GM19240 (cell line): ENCODE results near the gene ZBTB12.
"Not testable (repeated sequence)": the region's sequence is repeated elsewhere in the genome, so short reads cannot be mapped to it uniquely, and the experiment has no call there.

Experiments used
- DNase-seq: peaks from one replicate; pipeline ENCODE4 v3.0.0; 2011; ENCODE audit warnings: low spot score; ENCODE audit not compliant: insufficient read length

ZBTB12 gene

DNA sequence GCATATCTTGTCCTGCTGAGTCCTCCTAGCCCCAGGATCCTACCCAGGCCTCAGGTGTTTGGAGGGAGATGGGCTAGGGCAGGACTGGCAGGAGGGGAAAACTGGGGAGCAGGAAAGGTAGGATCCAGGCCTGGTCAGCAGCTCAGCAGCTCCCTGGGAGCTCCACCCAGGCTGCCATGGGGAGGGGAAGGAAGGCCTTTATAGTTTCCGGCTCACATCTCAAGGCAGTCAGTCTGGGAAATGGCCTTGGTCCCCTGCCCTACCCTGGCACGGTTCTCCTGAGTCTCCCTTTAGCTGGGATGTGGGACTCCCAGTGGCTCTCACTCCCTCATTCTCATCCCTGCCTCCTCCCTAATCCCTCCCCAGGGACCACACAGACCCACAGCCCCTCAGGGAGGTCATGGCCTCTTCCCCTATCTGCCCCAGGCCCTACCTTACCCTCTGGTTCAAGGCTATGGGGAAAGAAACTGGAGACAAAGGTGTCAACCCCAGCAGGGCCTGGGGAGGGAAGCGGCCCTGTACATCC, 24.7 kb downstream of the ZBTB12 start:
- DNase-seq = no peak

- no peak for DNase-seq
Measured at GRCh38 chr6:31876357-31876756, 25.5 kb downstream of the ZBTB12 start.

DNA sequence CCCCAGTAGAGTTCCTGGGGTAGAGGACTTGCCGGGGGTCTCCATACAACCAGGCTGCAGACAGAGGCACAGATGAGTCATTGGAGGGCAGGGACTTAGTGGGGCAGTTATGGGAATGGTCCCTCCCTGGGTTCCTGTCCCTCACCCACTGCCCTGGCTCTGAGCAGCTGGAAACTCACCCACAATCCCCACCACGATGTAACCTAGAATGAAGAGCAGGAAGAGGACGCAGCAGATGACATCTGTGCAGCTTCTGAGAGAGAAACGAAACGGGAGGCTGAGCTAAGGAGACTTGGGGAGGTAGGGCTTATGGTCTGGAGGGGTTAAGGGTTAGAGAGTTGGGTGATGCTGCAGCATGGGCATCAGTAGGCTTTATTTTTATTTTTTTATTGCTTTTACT, 26.0 kb downstream of the ZBTB12 start:
- DNase-seq = no peak

GRCh38 chr6:31874836-31875572, 26.9 kb downstream of the ZBTB12 start:
- no peak for DNase-seq

DNA sequence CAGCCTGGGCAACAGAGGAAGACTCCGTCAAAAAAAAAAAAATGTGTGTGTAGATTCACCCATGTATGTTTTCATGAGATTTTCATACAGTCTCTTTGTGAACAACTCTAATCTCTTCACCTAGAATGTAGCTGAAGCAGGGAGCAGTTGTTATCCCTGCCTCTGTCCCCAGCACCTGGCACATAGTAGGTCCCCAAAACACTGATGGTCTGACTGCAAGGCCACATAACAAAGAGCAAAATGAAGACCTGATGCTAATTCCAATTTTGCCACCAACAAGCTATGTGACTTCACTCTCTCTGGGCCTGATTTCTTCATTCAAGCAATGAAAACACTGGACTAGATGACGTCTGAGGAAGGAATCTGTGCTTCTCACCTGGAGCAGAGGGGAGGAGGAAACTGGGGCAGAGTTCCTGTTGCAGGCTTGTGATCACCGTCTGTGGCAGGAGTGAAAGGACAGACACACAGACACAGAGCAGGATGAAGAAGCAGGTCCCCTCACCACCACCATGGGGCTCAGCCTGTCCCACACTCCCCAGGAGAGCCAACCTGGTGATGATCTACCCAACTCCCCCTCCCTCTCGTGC, 27.7 kb downstream of the ZBTB12 start:
- DNase-seq = no peak

GRCh38 chr6:31871046-31871659, 30.7 kb downstream of the ZBTB12 start:
- DNase-seq = no peak

DNA sequence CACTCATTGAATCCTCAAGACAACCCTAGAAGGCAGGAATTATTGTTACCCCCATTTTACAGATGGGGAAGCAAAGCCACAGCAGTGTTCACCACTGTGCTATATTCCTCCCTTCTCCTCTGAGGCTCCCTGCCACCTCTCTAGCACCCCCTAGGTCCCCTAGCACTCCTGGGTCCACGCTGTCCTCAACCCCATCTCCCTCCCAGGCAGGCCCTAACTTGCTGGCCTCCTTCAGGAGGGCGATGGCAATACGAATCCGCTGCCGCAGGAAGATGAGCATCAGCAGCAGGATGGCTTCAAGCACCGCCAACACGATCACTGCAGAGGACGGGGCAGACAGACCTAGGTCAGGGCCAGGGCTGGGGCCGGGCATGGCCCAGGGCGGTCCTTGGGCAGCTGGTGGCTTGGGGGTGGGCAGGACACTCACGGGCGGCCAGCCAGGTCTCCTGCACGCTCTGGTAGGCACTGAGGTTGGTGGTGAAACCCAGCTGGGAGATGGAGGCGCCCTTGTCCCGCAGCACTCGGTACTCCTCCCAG, 31.4 kb downstream of the ZBTB12 start:
- DNase-seq = no peak

- no peak for DNase-seq
Measured at GRCh38 chr6:31869343-31869742, 32.5 kb downstream of the ZBTB12 start.

DNA sequence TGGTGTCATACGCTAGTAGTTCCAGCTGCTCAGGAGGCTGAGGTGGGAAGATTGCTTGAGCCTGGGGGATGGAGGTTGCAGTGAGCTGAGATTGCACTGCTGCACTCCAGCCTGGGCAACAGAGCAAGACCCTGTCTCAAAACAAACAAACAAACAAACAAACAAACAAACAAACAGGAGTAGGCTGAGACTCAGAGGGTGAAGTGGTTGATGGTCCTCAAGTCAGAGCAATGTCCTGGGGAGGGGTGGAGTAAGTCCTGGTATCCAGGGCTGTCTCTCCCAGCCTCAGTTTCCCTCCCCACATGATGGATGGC, 33.3 kb downstream of the ZBTB12 start:
- not testable (repeated sequence) for DNase-seq

DNA sequence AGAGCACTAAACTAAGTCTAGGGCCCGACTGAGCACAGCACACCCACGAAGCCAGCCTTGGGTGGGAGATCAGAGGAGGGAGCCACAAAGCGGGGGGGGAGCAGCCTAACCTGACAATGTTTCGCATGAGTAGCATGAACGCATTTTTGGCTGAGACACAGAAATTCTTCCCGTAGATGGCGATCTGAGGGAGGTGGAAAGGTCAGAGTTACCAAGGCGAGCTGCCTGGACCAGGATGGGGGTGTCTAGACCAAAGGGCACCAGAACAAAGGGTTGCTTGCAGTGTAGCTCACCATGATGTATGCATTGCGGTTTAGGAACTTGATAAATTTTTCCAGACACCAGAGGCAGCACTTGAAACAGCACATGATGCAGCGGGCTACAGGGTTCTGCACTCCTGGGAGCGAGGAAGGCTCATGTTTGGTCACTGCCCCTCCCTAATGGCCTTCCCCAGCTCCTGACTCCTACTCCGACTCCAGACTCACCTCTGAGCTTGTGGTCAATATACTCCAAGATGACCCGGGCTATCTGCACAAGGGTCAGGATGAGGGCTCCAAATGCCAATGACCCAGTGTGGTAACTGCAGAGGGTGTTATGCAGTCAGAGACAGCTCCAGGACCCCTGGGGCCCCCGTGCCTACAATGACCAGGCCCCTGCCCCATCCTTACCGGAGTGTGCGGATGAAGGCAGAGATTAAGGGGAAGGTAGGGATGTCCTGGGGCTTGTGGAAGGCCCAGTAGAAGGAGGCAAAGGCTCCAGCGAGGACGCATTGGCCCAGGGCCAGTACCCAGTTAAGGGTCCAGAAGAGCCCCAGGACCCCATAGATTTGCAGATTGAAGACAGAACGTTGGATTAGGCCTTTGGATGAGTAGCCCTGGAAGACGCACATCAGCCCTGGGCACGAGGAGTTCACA, 36.4 kb downstream of the ZBTB12 start:
- no peak for DNase-seq

DNA sequence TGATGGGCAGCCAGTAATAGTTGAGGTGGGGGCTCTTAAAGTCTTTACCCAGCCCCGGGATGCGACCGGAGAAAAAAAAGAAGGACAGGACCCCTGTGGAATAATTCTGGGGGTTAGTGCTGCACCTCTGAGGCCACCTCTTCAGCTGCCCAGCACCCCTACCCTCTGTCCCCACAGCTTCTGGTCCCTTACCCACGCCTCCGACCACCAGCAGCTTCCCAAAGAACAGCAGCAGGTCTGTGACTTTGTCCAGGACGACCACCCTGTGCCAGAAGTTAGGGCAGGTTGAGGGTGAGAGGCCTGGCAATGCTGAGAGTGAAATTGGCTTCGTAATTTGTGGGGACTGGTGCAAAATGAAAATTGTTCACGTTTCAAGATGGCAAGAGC, 37.1 kb downstream of the ZBTB12 start:
- no peak for DNase-seq

- DNase-seq = not testable (repeated sequence)
Measured at GRCh38 chr6:31864123-31864562, 37.7 kb downstream of the ZBTB12 start.

DNA sequence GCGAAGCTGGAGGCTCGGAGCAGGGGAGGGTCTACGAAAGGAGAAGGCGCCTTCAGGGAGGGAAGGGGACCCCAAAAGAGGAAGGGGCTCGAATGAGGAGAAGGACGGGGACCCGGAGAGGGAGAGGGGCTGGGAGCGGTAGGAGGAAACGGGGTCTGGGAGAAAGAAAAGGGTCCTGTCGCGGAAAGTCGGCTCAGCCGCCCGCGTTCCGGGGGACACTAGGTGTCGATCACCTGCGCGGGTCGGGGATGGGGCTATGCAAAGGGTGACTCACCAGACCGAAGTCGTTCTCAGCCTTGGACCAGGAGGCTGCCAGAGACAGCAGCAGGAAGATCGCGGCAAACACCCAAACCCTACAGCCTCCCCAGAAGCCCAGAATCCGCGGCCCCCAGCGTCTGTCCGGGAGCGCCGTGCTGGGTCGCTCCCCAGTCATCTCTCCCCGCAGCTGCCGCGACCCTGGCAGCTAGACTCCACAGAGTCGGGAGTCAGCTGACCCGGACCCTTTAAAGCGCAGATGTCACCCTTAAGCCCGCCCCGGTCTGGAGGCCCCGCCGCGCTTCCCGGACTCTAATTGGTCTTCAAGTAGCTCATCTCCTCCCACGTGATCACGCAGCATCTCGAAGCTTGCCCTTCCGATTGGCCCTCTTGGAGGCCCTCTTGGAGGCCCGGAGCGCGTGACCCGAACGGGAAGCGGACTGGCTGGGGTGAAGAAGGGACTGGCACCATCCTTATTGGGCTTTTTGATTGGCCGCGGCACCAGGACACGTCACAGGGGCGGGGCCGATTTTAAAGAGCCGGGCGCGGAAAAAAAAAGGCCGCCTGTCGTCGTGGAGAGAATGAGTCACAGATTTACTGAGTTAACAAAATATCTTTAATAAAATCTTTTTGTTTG, 39.3 kb downstream of the ZBTB12 start, which contains the start of gene NEU1:
Gene NEU1 (minus strand): TSS at position 478 of the 892 bp plus-strand sequence. CDS start 45 bp downstream, at position 433.
- peak; percentile 100 for DNase-seq

- DNase-seq = no peak
Measured at GRCh38 chr6:31861919-31862343, 40.0 kb downstream of the ZBTB12 start.

DNA sequence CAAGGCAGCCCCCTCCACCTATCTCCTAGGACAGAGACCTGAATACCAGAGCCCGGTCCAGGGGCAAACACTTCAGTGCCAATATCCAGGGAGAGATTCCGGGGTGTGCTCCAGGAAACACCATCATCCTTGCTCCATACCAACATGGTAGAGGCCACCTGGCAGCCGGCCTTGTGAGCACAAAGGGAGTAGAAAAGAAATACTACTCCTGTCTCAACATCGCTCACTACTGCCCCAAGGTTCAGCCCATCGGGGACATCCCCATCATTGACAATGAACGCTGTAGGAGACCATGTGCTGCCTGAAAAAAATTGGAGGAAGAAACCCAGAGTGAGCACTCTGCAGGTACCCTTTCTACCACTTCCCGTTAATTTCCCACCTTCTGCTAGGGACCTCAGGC, 40.7 kb downstream of the ZBTB12 start:
- DNase-seq = no peak

DNA sequence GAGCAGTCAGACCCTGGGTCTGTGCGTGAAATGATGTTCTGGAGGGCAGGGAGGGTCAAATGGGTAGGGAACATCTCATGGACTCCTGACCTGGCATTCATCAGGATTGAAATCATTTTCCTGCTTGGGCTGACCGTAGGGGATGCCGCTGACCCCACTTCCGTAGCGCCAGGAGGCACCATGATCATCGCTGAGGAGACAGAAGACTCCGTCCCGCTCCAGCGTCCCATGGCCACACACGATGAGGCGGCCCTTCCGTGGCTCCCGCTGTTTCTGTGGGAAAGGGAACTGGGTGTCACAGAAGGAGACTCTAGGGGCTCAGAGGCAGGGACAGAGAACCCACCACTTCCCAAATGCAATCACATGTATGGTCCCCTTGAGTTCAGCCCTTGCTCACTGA, 41.5 kb downstream of the ZBTB12 start:
- no peak for DNase-seq

DNA sequence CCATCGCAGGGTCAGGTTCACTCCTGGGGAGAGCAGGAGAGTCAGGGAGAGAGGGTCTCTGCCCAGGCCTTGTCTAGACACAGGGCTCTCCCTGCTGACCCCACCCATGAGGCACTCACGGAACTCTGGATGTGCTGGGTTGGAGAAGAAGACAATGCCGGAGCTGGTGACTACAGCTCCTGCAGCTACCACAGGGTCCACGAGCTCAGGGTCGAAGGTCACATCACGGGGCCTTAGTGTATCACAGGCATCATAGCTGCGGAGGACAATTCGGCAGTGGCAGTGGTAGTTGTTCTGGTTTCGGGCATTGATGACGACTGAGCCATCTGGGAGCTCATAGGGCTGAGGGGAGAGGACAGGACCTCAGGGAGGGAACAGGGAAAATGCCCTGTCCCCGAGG, 42.0 kb downstream of the ZBTB12 start:
- DNase-seq = no peak

DNA sequence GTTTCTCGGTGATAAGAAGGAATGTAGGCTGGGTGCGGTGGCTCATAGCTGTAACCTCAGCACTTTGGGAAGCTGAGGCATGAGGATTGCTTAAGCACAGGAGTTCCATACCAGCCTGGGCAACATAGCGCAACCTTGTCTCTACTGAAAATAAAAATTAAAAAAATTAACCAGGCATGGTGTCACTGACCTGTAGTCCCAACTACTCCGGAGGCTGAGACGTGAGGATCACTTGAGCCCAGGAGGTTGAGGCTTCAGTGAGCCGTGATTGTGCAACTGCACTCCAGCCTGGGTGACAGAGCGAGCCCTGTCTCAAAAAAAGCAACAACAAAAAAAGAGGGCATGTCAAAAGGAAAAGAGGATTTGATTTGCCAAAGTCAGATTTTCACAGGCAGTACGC, 43.2 kb downstream of the ZBTB12 start:
- DNase-seq = no peak

DNA sequence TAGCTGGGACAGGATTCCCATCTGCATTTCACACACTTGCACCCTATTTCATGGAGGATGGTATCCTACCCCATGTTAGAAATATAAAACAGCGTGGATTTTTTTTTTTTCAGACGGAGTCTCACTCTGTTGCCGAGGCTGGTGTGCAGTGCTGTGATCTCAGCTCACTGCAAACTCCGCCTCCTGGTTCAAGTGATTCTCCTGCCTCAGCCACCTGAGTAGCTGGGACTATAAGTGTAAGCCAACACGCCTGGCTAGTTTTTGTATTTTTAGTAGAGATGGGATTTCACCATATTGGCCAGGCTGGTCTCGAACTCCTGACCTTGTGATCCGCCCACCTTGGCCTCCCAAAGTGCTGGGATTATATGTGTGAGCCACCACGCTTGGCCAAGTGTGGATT, 44.1 kb downstream of the ZBTB12 start:
- not testable (repeated sequence) for DNase-seq
